GM13976 (cell line): ENCODE results near the gene SVBP.
"Not testable (repeated sequence)": the region's sequence is repeated elsewhere in the genome, so short reads cannot be mapped to it uniquely, and the experiment has no call there.

ENCODE experiments used
- DNase-seq: peaks from one replicate; pipeline ENCODE4 v3.0.0; 2012; ENCODE audit warnings: low spot score
- CTCF ChIP-seq: IDR thresholded peaks from 2 replicates; pipeline ENCODE4 v1.5.1; 2012; ENCODE audit warnings: borderline replicate concordance, mild to moderate bottlenecking; ENCODE audit not compliant: insufficient read depth; ENCODE audit errors: extremely low read depth, missing control alignments, control extremely low read depth
- in situ Hi-C: fragments of 300-500 bp; cut with MboI; formaldehyde crosslinking; loops from one replicate; pipeline ENCODE4 v1.12.0; 2022; ENCODE audit warnings: low sequenced_read_pairs, mixed read lengths, inconsistent platforms; ENCODE audit not compliant: unreplicated experiment

Gene SVBP

GRCh38 chr1:42821690-42822089, 4.5 kb upstream of the SVBP start:
- in situ Hi-C loops: no loop called here
- DNase-seq: no peak
- no peak for TF ChIP-seq CTCF

GRCh38 chr1:42820813-42821212, 3.6 kb upstream of the SVBP start:
- in situ Hi-C loops: no loop called here
- no peak for DNase-seq
- no peak for TF ChIP-seq CTCF

- DNase-seq: no peak
- in situ Hi-C loops: no loop called here
- TF ChIP-seq CTCF: no peak
These were observed 779 bp upstream of the SVBP start for GRCh38 chr1:42817976-42818375.

- TF ChIP-seq CTCF: no peak
- in situ Hi-C loops: no loop called here
- DNase-seq: no peak
These were observed 207 bp upstream of the SVBP start for GRCh38 chr1:42817440-42817767.

- DNase-seq: no peak
- in situ Hi-C loops: no loop called here
- TF ChIP-seq CTCF: no peak
These were observed 1.1 kb downstream of the SVBP start for GRCh38 chr1:42815941-42816584.

- DNase-seq, in situ Hi-C loops: not testable (repeated sequence)
These were observed 2.4 kb downstream of the SVBP start for GRCh38 chr1:42814815-42815214.

- no peak for DNase-seq
- in situ Hi-C loops: no loop called here
- no peak for TF ChIP-seq CTCF
These were observed 10.0 kb downstream of the SVBP start for GRCh38 chr1:42807056-42807668.
